Neutrophil (primary cell): ENCODE data around the gene MFF.
"Not testable (repeated sequence)": the region's sequence is repeated elsewhere in the genome, so short reads cannot be mapped to it uniquely, and the experiment has no call there.

Source experiments
- H3K27ac ChIP-seq: fragments of 200-600 bp; sonication (generic); 2 replicates; pipeline ENCODE4 v1.5.1; 2016; ENCODE audit warnings: mild to moderate bottlenecking, moderate library complexity
- H3K27me3 ChIP-seq: fragments of 200-600 bp; sonication (generic); 2 replicates; pipeline ENCODE4 v1.6.0; 2016; ENCODE audit warnings: mild to moderate bottlenecking
- H3K36me3 ChIP-seq: fragments of 200-600 bp; sonication (generic); 2 replicates; pipeline ENCODE4 v1.5.1; 2017
- H3K4me1 ChIP-seq, 2 experiments: fragments of 200-600 bp in 1 of 2; sonication (generic) in 1 of 2; 1 replicate in 1 of 2; 2 replicates in 1 of 2; pipeline versions ENCODE4 v1.5.1 to v1.6.1; 2013 to 2016; ENCODE audit warnings: low read depth in 1 of 2, low read length in 1 of 2, mild to moderate bottlenecking in 1 of 2, moderate library complexity in 1 of 2; ENCODE audit not compliant: control insufficient read depth in 1 of 2, insufficient read depth in 1 of 2
- H3K4me3 ChIP-seq, 2 experiments: fragments of 200-600 bp in 1 of 2; sonication (generic) in 1 of 2; 1 replicate in 1 of 2; 2 replicates in 1 of 2; pipeline ENCODE4 v1.5.1; 2013 to 2016; ENCODE audit warnings: low read depth in 1 of 2, low read length in 1 of 2, mild to moderate bottlenecking in 1 of 2, moderate library complexity in 1 of 2
- H3K9me3 ChIP-seq: fragments of 200-600 bp; sonication (generic); 2 replicates; pipeline ENCODE4 v1.5.1; 2016
- TF ChIP-seq, protein P1 (sequence below): fragments of 200-600 bp; sonication (generic); IDR thresholded peaks from 2 replicates; pipeline ENCODE4 v1.5.1; 2016; ENCODE audit warnings: antibody characterized with exemption

MFF gene

DNA sequence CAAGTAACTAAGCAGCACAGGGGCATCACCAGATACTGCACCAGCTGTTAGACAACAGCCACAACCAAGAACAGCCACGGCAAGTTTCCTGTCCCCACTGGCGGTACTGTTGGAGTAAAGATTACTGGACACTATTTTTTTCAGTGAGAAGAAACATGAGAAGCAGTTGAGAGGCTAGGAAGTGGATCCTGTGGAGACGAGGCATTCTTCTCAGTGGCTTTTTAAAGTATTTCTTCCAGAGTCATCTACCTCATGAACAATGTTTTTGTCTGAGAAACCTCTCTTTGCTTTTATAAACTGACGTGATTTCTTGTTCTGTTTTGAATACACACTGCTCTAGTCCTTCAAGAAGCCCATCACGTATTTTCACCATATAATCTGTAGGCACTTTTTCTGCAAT is 35.3 kb downstream of the MFF start:
- Histone ChIP-seq H3K36me3 (peaks cover 63% of the 10 kb centered on the region), H3K27me3 (no peaks in the 10 kb centered on the region), H3K27ac (no peak overlapping the region), H3K4me1 (no peaks in the 10 kb centered on the region), H3K9me3 (no peaks in the 10 kb centered on the region), H3K4me3 (no peak overlapping the region)
- TF ChIP-seq, protein P1, sequence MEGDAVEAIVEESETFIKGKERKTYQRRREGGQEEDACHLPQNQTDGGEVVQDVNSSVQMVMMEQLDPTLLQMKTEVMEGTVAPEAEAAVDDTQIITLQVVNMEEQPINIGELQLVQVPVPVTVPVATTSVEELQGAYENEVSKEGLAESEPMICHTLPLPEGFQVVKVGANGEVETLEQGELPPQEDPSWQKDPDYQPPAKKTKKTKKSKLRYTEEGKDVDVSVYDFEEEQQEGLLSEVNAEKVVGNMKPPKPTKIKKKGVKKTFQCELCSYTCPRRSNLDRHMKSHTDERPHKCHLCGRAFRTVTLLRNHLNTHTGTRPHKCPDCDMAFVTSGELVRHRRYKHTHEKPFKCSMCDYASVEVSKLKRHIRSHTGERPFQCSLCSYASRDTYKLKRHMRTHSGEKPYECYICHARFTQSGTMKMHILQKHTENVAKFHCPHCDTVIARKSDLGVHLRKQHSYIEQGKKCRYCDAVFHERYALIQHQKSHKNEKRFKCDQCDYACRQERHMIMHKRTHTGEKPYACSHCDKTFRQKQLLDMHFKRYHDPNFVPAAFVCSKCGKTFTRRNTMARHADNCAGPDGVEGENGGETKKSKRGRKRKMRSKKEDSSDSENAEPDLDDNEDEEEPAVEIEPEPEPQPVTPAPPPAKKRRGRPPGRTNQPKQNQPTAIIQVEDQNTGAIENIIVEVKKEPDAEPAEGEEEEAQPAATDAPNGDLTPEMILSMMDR: no peak

GRCh38 chr2:227363756-227364155 is 38.7 kb downstream of the MFF start:
- peaks cover 7% of the 10 kb centered on the region for H3K27me3 ChIP-seq
- TF ChIP-seq, protein P1: no peak
- no peaks in the 10 kb centered on the region for H3K9me3 ChIP-seq
- no peak overlapping the region for H3K4me3 ChIP-seq
- no peak overlapping the region for H3K27ac ChIP-seq
- peaks cover 29% of the 10 kb centered on the region for H3K36me3 ChIP-seq
- peaks cover 6 to 12% of the 10 kb centered on the region in 2 experiments for H3K4me1 ChIP-seq

- peaks cover 20% of the 10 kb centered on the region for H3K36me3 ChIP-seq
- H3K4me3 ChIP-seq, H3K9me3 ChIP-seq, H3K27ac ChIP-seq: not testable (repeated sequence)
- peaks cover 10% of the 10 kb centered on the region for H3K27me3 ChIP-seq
- peaks cover 7 to 18% of the 10 kb centered on the region in 2 experiments for H3K4me1 ChIP-seq
These were observed 39.7 kb downstream of the MFF start for GRCh38 chr2:227364585-227365263.

- H3K27me3 ChIP-seq: peaks cover 12% of the 10 kb centered on the region
- H3K36me3 ChIP-seq: peaks cover 8% of the 10 kb centered on the region
- TF ChIP-seq, protein P1: no peak
- peaks cover 19 to 29% of the 10 kb centered on the region in 2 experiments for H3K4me1 ChIP-seq
- H3K27ac ChIP-seq: no peak overlapping the region
- H3K9me3 ChIP-seq: no peaks in the 10 kb centered on the region
- H3K4me3 ChIP-seq: no peak overlapping the region
These were observed 40.8 kb downstream of the MFF start for GRCh38 chr2:227365833-227366232.

DNA sequence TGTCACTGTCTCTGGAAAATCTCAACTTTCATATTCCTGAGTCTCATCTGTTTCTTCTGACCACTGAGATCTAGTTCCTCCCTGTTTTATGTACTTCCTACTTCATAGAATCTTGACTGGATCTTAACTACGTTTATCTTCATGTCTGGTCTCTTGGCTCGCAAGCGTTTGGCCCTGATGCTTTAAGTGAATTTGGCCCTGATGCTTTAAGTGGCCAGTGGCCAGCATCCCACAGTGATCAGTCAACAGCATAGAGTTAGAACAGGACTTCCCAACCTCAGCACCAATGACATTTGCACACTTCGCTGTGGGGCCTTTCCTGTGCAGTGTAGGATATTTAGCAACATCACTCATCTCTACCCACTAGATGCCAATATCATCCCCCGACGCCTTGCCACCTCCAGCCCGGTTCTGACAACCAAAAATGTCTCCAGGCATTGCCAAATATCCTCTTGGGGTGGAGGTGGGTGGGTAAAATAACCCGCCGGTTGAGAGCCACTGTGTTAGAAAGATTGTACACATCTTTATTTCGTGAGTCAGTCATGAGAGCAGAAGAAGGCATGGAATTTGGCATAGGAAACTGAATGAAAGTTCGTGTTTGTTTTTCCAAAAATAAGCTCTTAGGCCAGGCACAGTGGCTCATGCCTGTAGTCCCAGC is 41.8 kb downstream of the MFF start:
- Histone ChIP-seq H3K9me3 (no peaks in the 10 kb centered on the region), H3K4me1 (peaks cover 26 to 39% of the 10 kb centered on the region in 2 experiments), H3K36me3 (no peaks in the 10 kb centered on the region), H3K27me3 (peaks cover 18% of the 10 kb centered on the region), H3K27ac (no peak overlapping the region), H3K4me3 (no peak overlapping the region)
- TF ChIP-seq, protein P1: no peak

GRCh38 chr2:227367427-227367795 is 42.4 kb downstream of the MFF start:
- H3K4me1 ChIP-seq: peaks cover 26 to 39% of the 10 kb centered on the region in 2 experiments
- no peaks in the 10 kb centered on the region for H3K36me3 ChIP-seq
- H3K4me3 ChIP-seq: no peak overlapping the region
- H3K27me3 ChIP-seq: peaks cover 18% of the 10 kb centered on the region
- H3K27ac ChIP-seq: no peak overlapping the region
- H3K9me3 ChIP-seq: no peaks in the 10 kb centered on the region
- TF ChIP-seq, protein P1: no peak
